Left cardiac atrium (tissue), 4 donors: ENCODE results near the gene CD44. TPM values are rescaled to one million over a fixed set of nuclear protein-coding genes. Genes with fewer than 3 reads are reported as not detected.
A peak's percentile ranks its signal among the peaks of the same experiment; 100 is the strongest.

Experiments used
- ATAC-seq, 2 donors: fragments of 200-7000 bp; cut with Tn5 transposase; one replicate each; pipeline ENCODE4 v1.9.1; 2020; ENCODE audit warnings: mild to moderate bottlenecking in 2 of 2, moderate library complexity in 2 of 2
- DNase-seq: peaks from one replicate; pipeline ENCODE4 v3.0.0-alpha.2; 2020
- intact Hi-C, 2 donors: fragments of 100-400 bp; cut with DNase I; formaldehyde crosslinking; loops; one replicate each; pipeline versions ENCODE4 v1.14.1 to v1.15.1; 2022 to 2023
- total RNA-seq, 2 donors: library from RNA; stranded (reverse); fragmentation: NEBNext Ultra II Directional; extraction: Animal tissue kit (Norgen Biotek cat#: 25700); gene quantifications; one replicate each; pipeline ENCODE4 v1.2.1, GENCODE V29; 2021
- donor health status: DM: no; HTN: yes; CAD: no.
- donor health status: DM: no; HTN: yes; CAD: no; lungs with severe emphysema.
- donor health status: DM: yes; HTN: yes; CAD: no.
- donor health status: Dilated cardiomyopathy.

Gene CD44
- total RNA-seq, 2 donors from 2014 or later, result 63.6 to 71.2 TPM

GRCh38 chr11:35187996-35188395, 49.0 kb downstream of the CD44 start:
- intact Hi-C loops, result no loop called here
- no peak for DNase-seq
- ATAC-seq, result no peak

- intact Hi-C loops, result no loop called here
- no peak for ATAC-seq
- DNase-seq, result no peak
These were observed 51.9 kb downstream of the CD44 start for GRCh38 chr11:35190804-35191348.

- intact Hi-C loops, result no loop called here
- ATAC-seq (peak; percentile 98 to 99), DNase-seq (peak; percentile 83)
These were observed 53.4 kb downstream of the CD44 start for GRCh38 chr11:35192347-35192746.

- ATAC-seq, result no peak
- intact Hi-C loops, result no loop called here
- no peak for DNase-seq
These were observed 54.8 kb downstream of the CD44 start for GRCh38 chr11:35193767-35194166.

- DNase-seq (no peak), ATAC-seq (no peak)
- intact Hi-C loops, result no loop called here
These were observed 58.3 kb downstream of the CD44 start for GRCh38 chr11:35197292-35197691.

- ATAC-seq, result no peak
- DNase-seq, result no peak
- intact Hi-C loops, result no loop called here
These were observed 61.9 kb downstream of the CD44 start for GRCh38 chr11:35200811-35201341.

- no peak for DNase-seq
- intact Hi-C loops, result no loop called here
- ATAC-seq, result no peak
These were observed 65.6 kb downstream of the CD44 start for GRCh38 chr11:35204614-35205013.

GRCh38 chr11:35206616-35207015, 67.6 kb downstream of the CD44 start:
- intact Hi-C loops, result no loop called here
- ATAC-seq (no peak), DNase-seq (no peak)

- DNase-seq (no peak), ATAC-seq (no peak)
- intact Hi-C loops, result no loop called here
These were observed 68.8 kb downstream of the CD44 start for GRCh38 chr11:35207471-35208403.

GRCh38 chr11:35208795-35209194, 69.8 kb downstream of the CD44 start:
- intact Hi-C loops, result no loop called here
- DNase-seq (no peak), ATAC-seq (no peak)

GRCh38 chr11:35210876-35211546, 72.0 kb downstream of the CD44 start:
- intact Hi-C loops, result no loop called here
- DNase-seq (no peak), ATAC-seq (no peak)

- intact Hi-C loops, result no loop called here
- DNase-seq, result no peak
- peak in 1 of 2 donors; percentile 20 for ATAC-seq
These were observed 73.0 kb downstream of the CD44 start for GRCh38 chr11:35211952-35212351.

- no peak for ATAC-seq
- intact Hi-C loops, result no loop called here
- no peak for DNase-seq
These were observed 75.3 kb downstream of the CD44 start for GRCh38 chr11:35214226-35214770.

GRCh38 chr11:35214792-35215193, 75.8 kb downstream of the CD44 start:
- ATAC-seq (peak in 1 of 2 donors; percentile 75), DNase-seq (no peak)
- intact Hi-C loops, result no loop called here

- intact Hi-C loops, result no loop called here
- DNase-seq, result no peak
- no peak for ATAC-seq
These were observed 77.0 kb downstream of the CD44 start for GRCh38 chr11:35215945-35216344.

- intact Hi-C loops, result no loop called here
- DNase-seq (no peak), ATAC-seq (no peak)
These were observed 78.1 kb downstream of the CD44 start for GRCh38 chr11:35216962-35217678.

- intact Hi-C loops, result no loop called here
- no peak for DNase-seq
- ATAC-seq, result no peak
These were observed 80.0 kb downstream of the CD44 start for GRCh38 chr11:35218956-35219355.

- intact Hi-C loops, result no loop called here
- ATAC-seq, result peak in 1 of 2 donors; percentile 41
- DNase-seq, result no peak
These were observed 84.4 kb downstream of the CD44 start for GRCh38 chr11:35223371-35223796.

GRCh38 chr11:35223991-35224390, 85.0 kb downstream of the CD44 start:
- DNase-seq (no peak), ATAC-seq (no peak)
- intact Hi-C loops, result no loop called here
